ENCODE data around the gene GIGYF1.
A peak's percentile ranks its signal among the peaks of the same experiment; 100 is the strongest.
"Not testable (repeated sequence)": the region's sequence is repeated elsewhere in the genome, so short reads cannot be mapped to it uniquely, and the experiment has no call there.

Gene GIGYF1

GRCh38 chr7:100708395-100708794 is 14.3 kb upstream of the GIGYF1 start:
- no peak for DNase-seq (ENCODE audit: low read depth in 2 of 3, low spot score in 1 of 3)

GRCh38 chr7:100706672-100707311 is 12.7 kb upstream of the GIGYF1 start:
- no peak for DNase-seq (ENCODE audit: low read depth in 2 of 3, low spot score in 1 of 3)

DNA sequence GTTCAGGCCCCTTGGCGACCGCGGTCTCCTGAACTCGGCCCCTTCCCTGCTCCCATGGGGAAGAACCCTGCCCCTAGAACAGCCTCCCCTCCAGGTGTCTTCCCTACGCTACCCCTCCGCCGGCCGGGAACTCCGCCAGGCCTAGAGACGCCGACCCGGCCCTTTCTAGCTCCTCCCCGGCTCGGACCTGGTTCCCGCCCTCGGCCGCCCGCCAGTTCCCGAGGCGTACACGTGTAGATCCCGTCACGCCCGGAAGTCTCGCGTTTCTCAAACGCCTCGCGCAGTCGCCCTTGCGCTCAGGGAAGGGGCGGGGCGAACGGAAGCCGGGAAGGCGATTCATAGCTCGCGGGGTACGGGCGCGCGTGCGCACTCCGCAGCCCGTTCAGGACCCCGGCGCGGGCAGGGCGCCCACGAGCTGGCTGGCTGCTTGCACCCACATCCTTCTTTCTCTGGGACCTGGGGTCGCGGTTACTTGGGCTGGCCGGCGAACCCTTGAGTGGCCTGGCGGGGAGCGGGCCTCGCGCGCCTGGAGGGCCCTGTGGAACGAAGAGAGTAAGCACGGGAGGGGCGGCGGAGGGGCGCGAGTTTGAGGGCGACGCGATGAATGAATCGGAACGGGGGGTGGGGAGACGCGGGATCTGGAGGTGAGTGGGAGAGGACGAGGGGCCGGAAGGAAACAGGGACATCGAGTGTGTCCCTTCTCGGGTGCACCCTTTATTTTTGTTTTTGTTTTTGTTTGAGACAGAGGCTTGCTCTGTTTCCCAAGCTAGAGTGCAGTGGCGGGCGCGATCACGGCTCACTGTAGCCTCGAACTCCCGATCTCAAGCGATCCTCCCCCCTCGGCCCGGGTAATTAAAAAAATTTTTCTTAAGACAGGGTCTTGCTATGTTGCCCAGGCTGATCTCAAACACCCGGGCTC is 12.0 kb upstream of the GIGYF1 start, which contains the start of gene POP7:
Gene POP7 (plus strand): TSS at position 369 of the 919 bp plus-strand sequence. CDS start 710 bp downstream, outside the sequence.
- peak; percentile 98 to 99 (median 98) for DNase-seq (ENCODE audit: low read depth in 2 of 3, low spot score in 1 of 3)

DNA sequence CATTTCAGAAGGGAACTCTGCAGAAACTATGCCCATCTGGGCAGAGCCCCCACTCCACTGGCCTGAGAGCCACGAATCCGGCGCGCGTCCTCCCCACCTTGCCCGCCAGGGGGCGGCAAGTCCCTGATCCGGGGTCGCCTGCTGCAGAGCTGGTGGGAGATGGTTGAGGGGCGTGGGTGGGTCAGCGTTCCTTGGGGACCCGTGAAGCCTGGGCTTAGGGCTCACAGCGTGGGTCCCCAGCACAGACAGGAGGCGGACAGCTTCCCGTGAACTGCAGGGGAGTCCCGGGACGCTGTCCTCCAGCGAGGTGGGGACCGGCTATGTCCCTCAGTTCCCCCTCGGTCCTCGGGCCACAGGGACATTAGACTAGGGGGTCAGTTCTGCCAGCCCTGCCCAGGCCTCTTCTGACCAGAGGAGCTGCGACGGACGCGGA is 11.3 kb upstream of the GIGYF1 start:
- peak; percentile 67 to 79 (median 77) for DNase-seq (ENCODE audit: low read depth in 2 of 3, low spot score in 1 of 3)

GRCh38 chr7:100701089-100701488 is 7.0 kb upstream of the GIGYF1 start:
- DNase-seq (ENCODE audit: low read depth in 2 of 3, low spot score in 1 of 3) = not testable (repeated sequence)

- no peak for DNase-seq (ENCODE audit: low read depth in 2 of 3, low spot score in 1 of 3)
These were observed 5.0 kb upstream of the GIGYF1 start for GRCh38 chr7:100699018-100699417.

DNA sequence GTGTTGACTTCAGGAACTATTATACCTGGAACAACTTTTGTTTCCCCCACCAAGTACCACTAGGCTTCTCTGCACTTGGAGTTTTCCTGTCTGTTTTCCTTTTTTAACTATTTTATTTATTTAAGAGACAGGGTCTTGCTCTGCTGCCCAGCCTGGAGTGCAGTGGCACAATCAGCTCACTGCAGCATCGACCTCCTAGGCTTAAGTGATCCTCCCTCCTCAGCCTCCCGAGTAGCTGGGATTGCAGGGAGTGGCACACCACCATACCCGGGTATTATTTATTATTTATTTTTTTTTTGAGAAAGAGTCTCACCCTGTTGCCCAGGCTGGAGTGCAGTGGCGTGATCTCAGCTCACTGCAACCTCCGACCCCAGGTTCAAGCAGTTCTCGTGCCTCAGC is 2.1 kb upstream of the GIGYF1 start:
- no peak for DNase-seq (ENCODE audit: low read depth in 2 of 3, low spot score in 1 of 3)

DNA sequence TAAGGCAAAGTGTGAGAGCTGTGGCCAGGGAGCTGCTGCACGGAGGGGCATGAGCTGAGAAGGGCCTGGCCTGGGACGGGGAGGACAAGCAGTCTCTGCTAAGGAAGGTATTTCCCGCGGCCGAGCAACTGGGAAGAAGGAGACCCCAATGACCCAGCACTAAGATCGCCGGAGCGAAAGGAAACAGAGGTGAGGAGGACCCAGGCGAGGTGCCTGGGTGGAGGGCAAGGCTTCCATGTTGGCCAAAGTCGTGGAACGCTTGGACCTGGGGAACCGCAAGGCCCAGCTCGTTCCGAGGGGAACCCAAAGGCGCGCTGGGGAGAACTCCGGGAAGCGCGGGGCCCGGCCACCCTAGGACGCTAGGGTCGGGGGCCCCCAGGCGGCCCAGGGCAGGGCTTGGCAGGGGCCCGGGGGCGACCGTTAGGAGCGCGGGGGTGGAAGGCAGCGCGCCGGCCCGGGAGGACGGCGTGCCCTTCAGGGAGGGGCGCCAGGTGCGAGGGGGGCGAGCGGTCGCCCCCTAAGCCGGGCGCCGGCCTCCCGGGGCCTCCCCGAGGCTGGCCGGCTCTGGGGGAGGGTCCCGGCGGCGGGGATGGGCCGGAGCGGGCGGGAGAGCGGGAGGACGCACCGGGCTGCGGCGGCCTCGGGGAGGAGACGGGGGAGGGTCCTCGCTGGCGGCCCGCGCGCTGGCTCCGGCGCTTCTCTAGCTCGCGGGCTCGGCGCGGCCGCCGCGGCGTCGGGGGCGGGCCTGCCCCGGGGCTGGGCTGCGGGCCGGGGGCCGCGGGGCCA is 545 bp downstream of the GIGYF1 start:
- no peak for DNase-seq (ENCODE audit: low read depth in 2 of 3, low spot score in 1 of 3)

DNA sequence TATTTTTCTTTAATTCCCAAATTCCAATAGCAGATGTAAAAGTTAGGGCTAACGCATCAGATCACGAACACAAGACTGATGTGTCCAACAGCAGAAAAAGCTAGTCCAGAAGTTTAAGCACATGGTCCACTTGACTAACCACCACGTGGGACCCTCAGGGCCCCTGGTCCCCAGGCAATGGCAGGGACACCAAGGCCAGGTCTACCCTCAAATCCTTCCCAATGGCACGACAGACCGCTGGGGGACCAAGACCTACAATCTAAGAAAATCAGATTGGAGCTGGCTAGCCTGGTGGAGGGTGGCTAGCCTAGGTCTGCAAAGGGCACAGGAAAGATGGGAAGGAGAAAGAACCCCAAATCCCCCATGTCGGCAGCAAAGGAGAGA is 1.5 kb downstream of the GIGYF1 start:
- no peak for DNase-seq (ENCODE audit: low read depth in 2 of 3, low spot score in 1 of 3)

GRCh38 chr7:100691676-100692577 is 2.1 kb downstream of the GIGYF1 start:
- DNase-seq (ENCODE audit: low read depth in 2 of 3, low spot score in 1 of 3) = peak; percentile 72 to 88 (median 75)

DNA sequence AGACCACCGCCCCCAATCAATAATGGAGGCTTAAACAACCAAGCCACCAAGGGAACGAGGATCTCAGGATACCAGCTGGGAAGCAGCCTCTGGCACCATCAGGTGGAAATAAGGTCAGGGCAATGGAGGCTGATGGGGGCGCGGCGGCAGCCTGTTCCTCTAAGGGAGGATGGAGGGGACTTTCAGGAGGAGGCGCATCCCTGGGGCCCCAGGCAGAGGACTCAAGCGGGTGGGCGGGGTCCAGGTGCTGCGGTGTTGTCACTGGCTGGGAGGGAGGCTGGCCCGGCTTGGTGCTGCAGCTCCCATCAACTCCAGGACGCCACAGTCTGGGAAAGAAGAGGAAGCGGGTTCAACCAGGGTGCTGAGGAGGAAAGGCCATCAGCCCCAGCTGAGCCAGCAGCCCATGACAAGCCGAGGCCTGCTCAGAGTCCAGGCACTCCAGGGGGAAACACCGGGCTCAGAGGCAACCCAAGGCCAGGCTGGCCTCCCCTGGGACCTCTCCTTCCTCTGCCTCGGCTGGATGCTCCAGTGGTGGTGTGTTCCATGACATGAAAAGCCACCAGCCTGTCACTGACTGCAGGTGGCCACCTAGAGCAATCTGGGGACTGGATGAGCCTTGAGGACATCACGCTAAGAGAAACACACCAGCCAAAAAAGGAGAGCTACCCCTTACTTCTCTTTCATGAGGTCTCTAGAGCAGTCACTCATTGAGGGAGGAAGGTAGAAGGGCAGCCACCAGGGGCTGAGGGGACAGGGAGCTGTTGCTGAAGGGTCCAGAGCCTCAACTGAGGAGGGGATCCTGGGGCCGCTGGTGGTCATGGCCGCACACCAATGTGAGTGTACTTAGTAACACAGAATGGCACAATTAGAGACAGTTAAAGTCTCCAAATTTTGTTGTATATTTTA is 4.6 kb downstream of the GIGYF1 start:
- DNase-seq (ENCODE audit: low read depth in 2 of 3, low spot score in 1 of 3) = no peak

DNA sequence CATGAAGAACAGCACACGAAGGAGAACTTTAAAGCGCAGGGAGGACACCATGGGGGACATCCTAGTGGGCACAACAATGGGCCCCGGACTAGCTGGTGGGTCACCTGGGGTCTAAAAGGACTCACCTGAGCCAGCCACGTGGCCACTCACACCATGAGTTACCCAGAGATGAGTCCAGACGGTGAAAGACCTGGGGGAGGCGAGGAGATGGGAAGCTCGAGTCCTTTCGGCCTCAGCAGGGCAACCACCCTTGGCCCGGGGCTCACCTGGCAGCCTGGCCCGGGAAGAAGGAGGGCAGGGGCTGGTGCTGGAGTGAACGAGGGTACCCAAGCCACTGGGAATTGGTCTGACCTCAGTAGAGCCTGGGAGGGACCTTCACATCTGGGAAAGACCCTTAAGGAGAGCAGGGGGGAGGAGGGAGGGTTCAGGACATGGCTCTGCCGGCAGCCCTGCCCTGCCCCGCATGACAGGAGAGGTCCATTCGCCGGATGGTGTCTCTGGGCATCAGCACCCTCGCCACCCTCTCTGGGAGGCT is 5.7 kb downstream of the GIGYF1 start:
- DNase-seq (ENCODE audit: low read depth in 2 of 3, low spot score in 1 of 3) = no peak

DNA sequence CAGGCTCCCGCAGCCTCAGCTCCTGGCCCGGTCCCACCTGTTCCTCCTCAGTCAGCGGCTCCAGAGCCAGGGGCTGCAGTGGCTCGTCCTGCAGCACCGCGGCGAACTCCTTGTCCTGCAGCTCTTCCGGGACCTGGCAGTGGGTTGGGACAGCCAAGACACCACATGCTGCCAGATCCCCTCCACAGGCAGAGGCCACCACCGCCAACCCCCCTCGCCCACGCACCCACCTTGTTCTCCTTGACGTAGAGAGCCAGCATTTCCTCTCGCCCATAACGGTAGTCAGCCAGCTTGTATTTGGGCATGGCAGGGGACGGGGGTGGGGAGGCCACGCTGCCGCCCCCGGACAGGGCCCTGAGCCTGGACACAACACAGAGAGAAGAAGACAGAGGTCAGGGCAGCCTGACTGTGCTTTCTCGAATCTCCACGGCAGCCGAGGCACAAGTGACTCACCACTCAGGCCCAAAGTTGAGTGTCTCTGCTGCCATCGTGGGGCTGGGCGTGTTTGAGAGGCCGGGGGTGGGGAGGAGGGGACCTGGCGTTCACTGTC is 6.2 kb downstream of the GIGYF1 start:
- no peak for DNase-seq (ENCODE audit: low read depth in 2 of 3, low spot score in 1 of 3)

DNA sequence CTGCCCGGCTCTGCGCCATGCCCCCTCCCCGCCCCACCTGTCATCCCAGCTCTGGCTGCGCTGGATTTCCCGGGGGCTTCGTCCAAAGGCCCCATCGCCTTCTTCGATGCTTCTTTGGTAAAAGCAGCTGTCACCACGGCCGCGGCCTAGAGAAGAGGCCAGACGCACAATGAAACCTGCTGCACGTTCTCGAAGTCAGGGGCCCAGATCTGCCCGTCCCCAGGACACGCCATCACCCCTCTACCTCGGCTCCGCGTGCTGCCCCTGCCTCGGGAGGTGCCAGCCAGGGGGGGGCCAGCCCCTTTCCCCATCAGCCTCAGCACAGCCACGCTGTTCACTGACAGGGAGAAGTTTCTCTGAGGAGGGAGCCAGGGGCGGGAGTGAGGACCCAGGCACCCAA is 6.8 kb downstream of the GIGYF1 start:
- DNase-seq (ENCODE audit: low read depth in 2 of 3, low spot score in 1 of 3) = no peak

- DNase-seq (ENCODE audit: low read depth in 2 of 3, low spot score in 1 of 3) = no peak
These were observed 7.2 kb downstream of the GIGYF1 start for GRCh38 chr7:100686822-100687211.

DNA sequence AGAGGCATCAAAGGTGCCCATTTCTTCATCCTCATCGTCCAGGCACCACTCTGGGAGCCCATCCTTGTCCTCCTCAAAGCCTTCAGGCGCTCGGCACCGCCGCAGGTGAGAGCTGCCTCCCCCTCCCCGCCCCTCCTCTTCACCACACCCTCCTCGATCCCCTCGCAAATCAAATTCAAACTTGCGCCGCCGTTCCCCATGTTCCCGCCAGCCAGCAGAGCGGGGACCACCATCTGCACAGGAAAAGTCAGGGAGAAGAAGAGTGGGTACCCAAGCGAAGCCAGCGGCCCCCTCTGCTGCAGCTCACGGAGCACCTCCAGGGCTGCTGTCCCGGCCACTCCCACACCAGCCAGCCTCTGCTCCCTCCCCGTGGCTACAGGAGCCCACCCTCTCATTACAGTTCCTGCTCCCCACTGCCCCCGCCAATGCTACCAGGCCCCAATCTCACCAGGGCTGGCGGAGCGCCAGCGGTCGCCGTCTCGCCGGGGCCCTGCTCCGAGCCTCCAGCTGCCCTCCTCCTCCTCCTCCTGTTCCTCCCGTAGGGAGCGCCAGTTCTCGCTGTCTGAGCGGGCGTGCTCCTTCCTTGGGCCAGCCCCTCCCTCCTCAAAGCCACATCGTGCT is 7.7 kb downstream of the GIGYF1 start:
- DNase-seq (ENCODE audit: low read depth in 2 of 3, low spot score in 1 of 3) = no peak

- no peak for DNase-seq (ENCODE audit: low read depth in 2 of 3, low spot score in 1 of 3)
These were observed 8.4 kb downstream of the GIGYF1 start for GRCh38 chr7:100685631-100686145.

DNA sequence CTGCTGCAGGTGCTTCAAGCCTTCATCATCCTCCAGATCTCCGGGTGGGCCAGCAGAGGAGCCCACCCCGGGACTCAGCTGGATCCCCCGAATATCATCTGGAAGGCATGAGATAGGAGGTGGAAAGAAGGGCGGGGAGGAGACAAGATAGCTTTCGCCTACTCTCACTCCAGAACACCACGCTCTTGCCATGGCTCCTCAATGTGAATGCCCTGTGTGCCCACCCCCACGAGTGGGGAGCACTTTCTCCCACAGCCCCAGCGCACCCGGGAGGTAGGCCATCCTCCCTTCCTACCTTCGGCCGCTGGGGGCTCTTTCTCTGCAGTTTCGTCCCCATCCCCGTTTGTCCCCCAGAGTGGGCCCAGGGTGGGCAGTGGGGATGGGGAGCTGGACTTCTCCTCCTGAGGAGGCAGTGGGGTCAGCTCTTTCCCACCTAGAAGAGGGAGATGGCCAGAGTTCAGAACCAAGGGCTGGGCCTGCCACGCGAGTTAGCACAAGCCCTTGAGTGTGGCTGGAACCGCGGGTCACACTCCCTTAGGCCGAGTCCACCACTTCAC is 8.9 kb downstream of the GIGYF1 start:
- DNase-seq (ENCODE audit: low read depth in 2 of 3, low spot score in 1 of 3) = no peak
